ENCODE measurements around the gene RGMB. TPM values are rescaled to one million over a fixed set of nuclear protein-coding genes. Genes with fewer than 3 reads are reported as not detected.

Gene RGMB
- total and polyA plus RNA-seq, 2 of the 13 experiments (the other 11 are each of a cell fraction or from before 2014, with no cell fraction given) = 3.0 to 3.8 TPM

DNA sequence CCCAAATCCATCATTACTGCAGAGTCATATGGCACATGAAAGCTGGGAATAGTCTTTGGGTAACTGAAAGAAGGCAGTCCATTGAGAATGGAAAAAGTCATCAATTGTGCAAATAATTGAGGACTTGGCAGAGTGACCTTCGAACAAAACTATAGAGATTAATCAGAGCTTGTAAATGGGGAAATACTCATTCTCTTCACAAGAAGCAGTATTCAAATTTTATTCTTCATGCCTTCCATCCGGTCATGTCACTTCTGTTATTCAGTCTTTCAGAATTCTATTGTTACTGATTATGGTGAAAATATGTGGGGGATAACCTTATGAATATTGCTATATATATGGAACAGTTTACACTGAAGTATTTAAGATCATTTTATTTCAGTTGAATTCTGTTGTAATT, 8.1 kb downstream of the RGMB start:
- no peak for DNase-seq (ENCODE audit: low spot score)
- Histone ChIP-seq H3K36me3 (replicated peaks in 1 of 2; ENCODE audit: control insufficient read depth in 1 of 2, insufficient read depth in 2 of 2, low read length in 2 of 2) (peaks cover 12 to 22% of the 10 kb centered on the region in 2 experiments; a peak in 4 of 5 replicates), H3K9me3 (ENCODE audit: low read length) (no peaks in the 10 kb centered on the region), H3K9ac (ENCODE audit: insufficient read depth, low read depth, low read length) (no peak overlapping the region), H4K20me1 (ENCODE audit: insufficient read depth, low read length) (0 out of 2 replicates have a peak, but pooled peaks cover 3% of the 10 kb centered on the region), H3K27me3 (ENCODE audit: control insufficient read depth in 1 of 2, insufficient read depth in 2 of 2, low read length in 2 of 2) (no peaks in the 10 kb centered on the region), H3K4me3 (replicated peaks in 1 of 3; ENCODE audit: insufficient read depth in 1 of 3, low read depth in 2 of 3, low read length in 3 of 3) (no peak overlapping the region), H3K27ac (ENCODE audit: extremely low read length, insufficient read depth, low read length) (no peak overlapping the region), H3K4me1 (ENCODE audit: insufficient read depth, low read length) (peaks cover 44% of the 10 kb centered on the region), H2AFZ (ENCODE audit: low read length) (no peak overlapping the region), H3K79me2 (ENCODE audit: insufficient read depth, low read length) (peaks cover 30% of the 10 kb centered on the region), H3K4me2 (ENCODE audit: low read depth, low read length) (no peak overlapping the region)
- 68% methylated on average over 2 of the region's 2 CpGs for WGBS (ENCODE audit: low lambda C conversion rate)
- no peak for ATAC-seq
- no TSS peak for BruUV-seq (replicated peaks)
- no peak for FAIRE-seq
- in situ Hi-C loops (cut with HindIII; ENCODE audit: extremely low pct_ligation_motif_present, low pct_unique_long_range_greater_than_20kb) = no loop called here
- ChIA-PET POLR2A (no interaction called here), CTCF (ENCODE audit: low intra/inter-chr PET ratio, low total read pairs) (no interaction called here)
- no peak for TF ChIP-seq ZNF234 (CRISPR knock-in tag; conservative IDR thresholded peaks at IDR 0.05)
- TF ChIP-seq ONECUT2 (CRISPR knock-in tag; IDR thresholded peaks at IDR 0.05) = no peak
- TF ChIP-seq ZNF143 (CRISPR knock-in tag; IDR thresholded peaks at IDR 0.05) = no peak
- no peak for TF ChIP-seq ELF3 (CRISPR knock-in tag; IDR thresholded peaks at IDR 0.05)
- TF ChIP-seq, protein P1, sequence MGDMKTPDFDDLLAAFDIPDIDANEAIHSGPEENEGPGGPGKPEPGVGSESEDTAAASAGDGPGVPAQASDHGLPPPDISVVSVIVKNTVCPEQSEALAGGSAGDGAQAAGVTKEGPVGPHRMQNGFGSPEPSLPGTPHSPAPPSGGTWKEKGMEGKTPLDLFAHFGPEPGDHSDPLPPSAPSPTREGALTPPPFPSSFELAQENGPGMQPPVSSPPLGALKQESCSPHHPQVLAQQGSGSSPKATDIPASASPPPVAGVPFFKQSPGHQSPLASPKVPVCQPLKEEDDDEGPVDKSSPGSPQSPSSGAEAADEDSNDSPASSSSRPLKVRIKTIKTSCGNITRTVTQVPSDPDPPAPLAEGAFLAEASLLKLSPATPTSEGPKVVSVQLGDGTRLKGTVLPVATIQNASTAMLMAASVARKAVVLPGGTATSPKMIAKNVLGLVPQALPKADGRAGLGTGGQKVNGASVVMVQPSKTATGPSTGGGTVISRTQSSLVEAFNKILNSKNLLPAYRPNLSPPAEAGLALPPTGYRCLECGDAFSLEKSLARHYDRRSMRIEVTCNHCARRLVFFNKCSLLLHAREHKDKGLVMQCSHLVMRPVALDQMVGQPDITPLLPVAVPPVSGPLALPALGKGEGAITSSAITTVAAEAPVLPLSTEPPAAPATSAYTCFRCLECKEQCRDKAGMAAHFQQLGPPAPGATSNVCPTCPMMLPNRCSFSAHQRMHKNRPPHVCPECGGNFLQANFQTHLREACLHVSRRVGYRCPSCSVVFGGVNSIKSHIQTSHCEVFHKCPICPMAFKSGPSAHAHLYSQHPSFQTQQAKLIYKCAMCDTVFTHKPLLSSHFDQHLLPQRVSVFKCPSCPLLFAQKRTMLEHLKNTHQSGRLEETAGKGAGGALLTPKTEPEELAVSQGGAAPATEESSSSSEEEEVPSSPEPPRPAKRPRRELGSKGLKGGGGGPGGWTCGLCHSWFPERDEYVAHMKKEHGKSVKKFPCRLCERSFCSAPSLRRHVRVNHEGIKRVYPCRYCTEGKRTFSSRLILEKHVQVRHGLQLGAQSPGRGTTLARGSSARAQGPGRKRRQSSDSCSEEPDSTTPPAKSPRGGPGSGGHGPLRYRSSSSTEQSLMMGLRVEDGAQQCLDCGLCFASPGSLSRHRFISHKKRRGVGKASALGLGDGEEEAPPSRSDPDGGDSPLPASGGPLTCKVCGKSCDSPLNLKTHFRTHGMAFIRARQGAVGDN (CRISPR knock-in tag; IDR thresholded peaks at IDR 0.05) = no peak
- no peak for TF ChIP-seq SP1 (IDR thresholded peaks at IDR 0.05)
- TF ChIP-seq SP1 (CRISPR knock-in tag; IDR thresholded peaks at IDR 0.05) = no peak
- TF ChIP-seq, protein P2, sequence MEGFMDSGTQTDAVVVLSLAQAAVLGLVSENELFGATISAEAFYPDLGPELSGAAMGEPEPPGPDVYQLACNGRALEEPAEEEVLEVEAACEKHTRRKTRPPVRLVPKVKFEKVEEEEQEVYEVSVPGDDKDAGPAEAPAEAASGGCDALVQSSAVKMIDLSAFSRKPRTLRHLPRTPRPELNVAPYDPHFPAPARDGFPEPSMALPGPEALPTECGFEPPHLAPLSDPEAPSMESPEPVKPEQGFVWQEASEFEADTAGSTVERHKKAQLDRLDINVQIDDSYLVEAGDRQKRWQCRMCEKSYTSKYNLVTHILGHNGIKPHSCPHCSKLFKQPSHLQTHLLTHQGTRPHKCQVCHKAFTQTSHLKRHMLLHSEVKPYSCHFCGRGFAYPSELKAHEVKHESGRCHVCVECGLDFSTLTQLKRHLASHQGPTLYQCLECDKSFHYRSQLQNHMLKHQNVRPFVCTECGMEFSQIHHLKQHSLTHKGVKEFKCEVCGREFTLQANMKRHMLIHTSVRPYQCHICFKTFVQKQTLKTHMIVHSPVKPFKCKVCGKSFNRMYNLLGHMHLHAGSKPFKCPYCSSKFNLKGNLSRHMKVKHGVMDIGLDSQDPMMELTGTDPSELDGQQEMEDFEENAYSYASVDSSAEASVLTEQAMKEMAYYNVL (CRISPR knock-in tag; IDR thresholded peaks at IDR 0.05; ENCODE audit: borderline replicate concordance) = no peak
- no peak for TF ChIP-seq ZNF883 (CRISPR knock-in tag; IDR thresholded peaks at IDR 0.05; ENCODE audit: not compliant biosample characterization)
- TF ChIP-seq ZNF3 (CRISPR knock-in tag; IDR thresholded peaks at IDR 0.05) = no peak
- TF ChIP-seq, protein P3, sequence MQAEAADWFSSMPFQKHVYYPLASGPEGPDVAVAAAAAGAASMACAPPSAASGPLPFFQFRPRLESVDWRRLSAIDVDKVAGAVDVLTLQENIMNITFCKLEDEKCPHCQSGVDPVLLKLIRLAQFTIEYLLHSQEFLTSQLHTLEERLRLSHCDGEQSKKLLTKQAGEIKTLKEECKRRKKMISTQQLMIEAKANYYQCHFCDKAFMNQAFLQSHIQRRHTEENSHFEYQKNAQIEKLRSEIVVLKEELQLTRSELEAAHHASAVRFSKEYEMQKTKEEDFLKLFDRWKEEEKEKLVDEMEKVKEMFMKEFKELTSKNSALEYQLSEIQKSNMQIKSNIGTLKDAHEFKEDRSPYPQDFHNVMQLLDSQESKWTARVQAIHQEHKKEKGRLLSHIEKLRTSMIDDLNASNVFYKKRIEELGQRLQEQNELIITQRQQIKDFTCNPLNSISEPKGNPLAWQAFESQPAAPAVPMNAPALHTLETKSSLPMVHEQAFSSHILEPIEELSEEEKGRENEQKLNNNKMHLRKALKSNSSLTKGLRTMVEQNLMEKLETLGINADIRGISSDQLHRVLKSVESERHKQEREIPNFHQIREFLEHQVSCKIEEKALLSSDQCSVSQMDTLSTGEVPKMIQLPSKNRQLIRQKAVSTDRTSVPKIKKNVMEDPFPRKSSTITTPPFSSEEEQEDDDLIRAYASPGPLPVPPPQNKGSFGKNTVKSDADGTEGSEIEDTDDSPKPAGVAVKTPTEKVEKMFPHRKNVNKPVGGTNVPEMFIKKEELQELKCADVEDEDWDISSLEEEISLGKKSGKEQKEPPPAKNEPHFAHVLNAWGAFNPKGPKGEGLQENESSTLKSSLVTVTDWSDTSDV (CRISPR knock-in tag; IDR thresholded peaks at IDR 0.05) = no peak
- TF ChIP-seq KDM2A (CRISPR knock-in tag; IDR thresholded peaks at IDR 0.05; ENCODE audit: borderline replicate concordance, low read depth) = no peak
- TF ChIP-seq FOXP1 (IDR thresholded peaks at IDR 0.05) = no peak
- no peak for TF ChIP-seq FOXP1 (CRISPR knock-in tag; IDR thresholded peaks at IDR 0.05)
- no peak for TF ChIP-seq ZNF782 (CRISPR knock-in tag; IDR thresholded peaks at IDR 0.05; ENCODE audit: borderline replicate concordance)
- intact Hi-C loops (cut with micrococcal nuclease; ENCODE audit: unreplicated experiment) = no loop called here

Data from HepG2 (cell line).